ENCODE results near the gene EID3. TPM values are rescaled to one million over a fixed set of nuclear protein-coding genes. Genes with fewer than 3 reads are reported as not detected.

Gene EID3
- total and polyA plus RNA-seq, 2 experiments from 2014 or later: 3.3 to 3.4 TPM

- no peak for TF ChIP-seq REST (IDR thresholded peaks at IDR 0.05; ENCODE audit: unreplicated experiment)
- no peak for TF ChIP-seq POLR2AphosphoS5 (IDR thresholded peaks at IDR 0.05; ENCODE audit: low read depth)
These were observed 41.1 kb downstream of the EID3 start (continued) for GRCh38 chr12:104344682-104345081.

- H3K27ac ChIP-seq (ENCODE audit: low read depth): no peak overlapping the region
- H2AFZ ChIP-seq: no peak overlapping the region
- H4K20me1 ChIP-seq (replicated peaks; ENCODE audit: insufficient read depth): peaks cover 14% of the 10 kb centered on the region; the same call in 1 of the 2 replicates
- DNase-seq (ENCODE audit: low spot score) (no peak), ATAC-seq (no peak)
- peaks cover 20% of the 10 kb centered on the region for H3K36me3 ChIP-seq (ENCODE audit: insufficient read depth)
- no peaks in the 10 kb centered on the region for H3F3A ChIP-seq (replicated peaks; ENCODE audit: low read depth)
- H3K36me3 Mint-ChIP-seq (ENCODE audit: low read depth): peaks cover 50% of the 10 kb centered on the region
- peaks cover 24% of the 10 kb centered on the region; the same call in 2 of the 3 replicates for H3K4me1 Mint-ChIP-seq
- H3K27me3 Mint-ChIP-seq (ENCODE audit: insufficient read depth, low read depth, poor library complexity): no peaks in the 10 kb centered on the region
- peaks cover 16% of the 10 kb centered on the region for H3K4me1 ChIP-seq (ENCODE audit: insufficient read depth)
- no peak overlapping the region for H3K4me3 Mint-ChIP-seq
- H3K9me3 Mint-ChIP-seq: no peaks in the 10 kb centered on the region
- no peak overlapping the region for H3K4me2 ChIP-seq
- no peak overlapping the region for H3K4me3 ChIP-seq
- no peaks in the 10 kb centered on the region for H3K27me3 ChIP-seq (ENCODE audit: insufficient read depth)
- H3K27ac Mint-ChIP-seq: no peak overlapping the region
- H3K9me2 ChIP-seq (ENCODE audit: insufficient read depth): no peaks in the 10 kb centered on the region
- H3K79me2 ChIP-seq (replicated peaks; ENCODE audit: insufficient read depth): no peaks in the 10 kb centered on the region; the same call in 1 of the 2 replicates
- no peak for TF ChIP-seq REST (IDR thresholded peaks at IDR 0.05; ENCODE audit: unreplicated experiment)
- TF ChIP-seq EZH2 (IDR thresholded peaks at IDR 0.05; ENCODE audit: low read depth, unreplicated experiment): no peak
- no peak for TF ChIP-seq STAT1 (IDR thresholded peaks at IDR 0.05; ENCODE audit: unreplicated experiment)
- no peak for TF ChIP-seq CTCF (conservative IDR thresholded peaks at IDR 0.05; ENCODE audit: low read depth in 2 of 2)
- no peak for TF ChIP-seq ETS1 (IDR thresholded peaks at IDR 0.05)
- no peak for TF ChIP-seq CREB1 (CRISPR knock-in tag; IDR thresholded peaks at IDR 0.05; ENCODE audit: low read depth)
- no peak for TF ChIP-seq EZH2phosphoT487 (IDR thresholded peaks at IDR 0.05; ENCODE audit: unreplicated experiment)
These were observed 41.9 kb downstream of the EID3 start for GRCh38 chr12:104345234-104346066.

All from GM23338 (cell line).